ENCODE measurements around the gene CSNK1G1.
"Not testable (repeated sequence)": the region's sequence is repeated elsewhere in the genome, so short reads cannot be mapped to it uniquely, and the experiment has no call there.

The CSNK1G1 gene

GRCh38 chr15:64132217-64132616 lies 223.8 kb downstream of the CSNK1G1 start:
- no peak for DNase-seq (ENCODE audit: low spot score)
- peaks cover 65% of the 10 kb centered on the region for H3K36me3 Mint-ChIP-seq (ENCODE audit: low read depth)
- H3K27ac Mint-ChIP-seq, result no peak overlapping the region
- H3K4me3 Mint-ChIP-seq, result no peak overlapping the region
- no peaks in the 10 kb centered on the region for H3K9me3 Mint-ChIP-seq
- no peaks in the 10 kb centered on the region for H3K27me3 Mint-ChIP-seq (ENCODE audit: low read depth)
- H3K4me1 Mint-ChIP-seq (ENCODE audit: low read depth), result peaks cover 4% of the 10 kb centered on the region

DNA sequence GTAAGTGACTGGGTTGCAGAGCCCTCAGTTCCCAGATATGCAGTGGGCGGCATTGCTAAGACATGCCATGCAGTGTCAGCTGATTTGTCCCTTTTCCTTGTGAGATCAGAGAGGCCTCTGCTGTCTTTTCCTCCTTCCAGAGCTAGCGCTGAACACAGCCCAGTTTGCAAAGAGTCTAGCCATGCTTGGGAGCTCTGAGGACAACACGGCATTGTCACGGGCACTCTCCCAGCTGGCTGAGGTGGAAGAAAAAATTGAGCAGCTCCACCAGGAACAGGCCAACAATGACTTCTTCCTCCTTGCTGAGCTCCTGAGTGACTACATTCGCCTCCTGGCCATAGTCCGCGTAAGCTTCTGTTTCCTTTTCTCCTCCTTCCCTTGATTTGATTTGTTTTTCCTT lies 224.4 kb downstream of the CSNK1G1 start:
- H3K4me1 Mint-ChIP-seq (ENCODE audit: low read depth), result peaks cover 4% of the 10 kb centered on the region
- H3K27ac Mint-ChIP-seq, result no peak overlapping the region
- H3K27me3 Mint-ChIP-seq (ENCODE audit: low read depth), result no peaks in the 10 kb centered on the region
- no peaks in the 10 kb centered on the region for H3K9me3 Mint-ChIP-seq
- no peak for DNase-seq (ENCODE audit: low spot score)
- H3K4me3 Mint-ChIP-seq, result no peak overlapping the region
- peaks cover 61% of the 10 kb centered on the region for H3K36me3 Mint-ChIP-seq (ENCODE audit: low read depth)

GRCh38 chr15:64130159-64130558 lies 225.8 kb downstream of the CSNK1G1 start:
- peaks cover 4% of the 10 kb centered on the region for H3K4me1 Mint-ChIP-seq (ENCODE audit: low read depth)
- no peak for DNase-seq (ENCODE audit: low spot score)
- H3K9me3 Mint-ChIP-seq, result no peaks in the 10 kb centered on the region
- H3K27me3 Mint-ChIP-seq (ENCODE audit: low read depth), result no peaks in the 10 kb centered on the region
- H3K27ac Mint-ChIP-seq, result no peak overlapping the region
- H3K36me3 Mint-ChIP-seq (ENCODE audit: low read depth), result peaks cover 67% of the 10 kb centered on the region
- no peak overlapping the region for H3K4me3 Mint-ChIP-seq

- Mint-ChIP-seq H3K27ac (no peak overlapping the region), H3K4me3 (no peak overlapping the region)
Observed at GRCh38 chr15:64127521-64128270, 228.3 kb downstream of the CSNK1G1 start.

GRCh38 chr15:64125978-64126377 lies 230.0 kb downstream of the CSNK1G1 start:
- Mint-ChIP-seq H3K27ac (no peak overlapping the region), H3K9me3 (no peaks in the 10 kb centered on the region), H3K36me3 (ENCODE audit: low read depth) (peaks cover 51% of the 10 kb centered on the region), H3K27me3 (ENCODE audit: low read depth) (no peaks in the 10 kb centered on the region), H3K4me1 (ENCODE audit: low read depth) (peaks cover 4% of the 10 kb centered on the region), H3K4me3 (no peak overlapping the region)
- DNase-seq (ENCODE audit: low spot score), result no peak

More at GRCh38 chr15:64127521-64128270, 228.3 kb downstream of the CSNK1G1 start:
- Mint-ChIP-seq H3K36me3 (ENCODE audit: low read depth) (peaks cover 60% of the 10 kb centered on the region), H3K4me1 (ENCODE audit: low read depth) (peaks cover 4% of the 10 kb centered on the region), H3K27me3 (ENCODE audit: low read depth) (no peaks in the 10 kb centered on the region), H3K9me3 (no peaks in the 10 kb centered on the region)
- DNase-seq (ENCODE audit: low spot score), result no peak

DNA sequence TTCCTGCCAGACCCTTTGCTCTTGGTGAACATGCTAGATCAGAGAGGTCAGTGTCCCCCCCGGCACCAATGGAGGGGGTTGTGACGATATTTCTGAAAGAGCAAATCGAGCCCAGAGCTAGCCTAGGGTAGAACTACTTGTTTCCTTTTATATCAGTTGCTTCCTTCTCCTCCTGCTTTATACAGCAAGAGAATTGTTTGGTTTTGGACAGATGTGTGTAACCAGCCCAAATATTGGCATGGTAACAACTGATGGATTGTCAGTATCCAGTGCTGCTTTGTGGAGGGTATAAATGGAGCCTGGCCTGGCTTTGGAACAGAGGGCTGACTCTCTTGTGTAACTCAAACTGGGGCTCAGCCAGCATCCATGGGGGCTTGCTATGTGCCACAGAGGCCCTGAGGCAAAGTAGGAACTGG lies 233.0 kb downstream of the CSNK1G1 start:
- Mint-ChIP-seq H3K4me1 (ENCODE audit: low read depth) (peaks cover 3% of the 10 kb centered on the region), H3K36me3 (ENCODE audit: low read depth) (peaks cover 52% of the 10 kb centered on the region), H3K27me3 (ENCODE audit: low read depth) (no peaks in the 10 kb centered on the region), H3K27ac (no peak overlapping the region), H3K4me3 (no peak overlapping the region), H3K9me3 (no peaks in the 10 kb centered on the region)
- DNase-seq (ENCODE audit: low spot score), result no peak

- peaks cover 50% of the 10 kb centered on the region for H3K36me3 Mint-ChIP-seq (ENCODE audit: low read depth)
- no peaks in the 10 kb centered on the region for H3K27me3 Mint-ChIP-seq (ENCODE audit: low read depth)
- no peak overlapping the region for H3K4me3 Mint-ChIP-seq
- no peak overlapping the region for H3K27ac Mint-ChIP-seq
- no peaks in the 10 kb centered on the region for H3K4me1 Mint-ChIP-seq (ENCODE audit: low read depth)
- H3K9me3 Mint-ChIP-seq, result no peaks in the 10 kb centered on the region
- no peak for DNase-seq (ENCODE audit: low spot score)
Observed at GRCh38 chr15:64122444-64122843, 233.5 kb downstream of the CSNK1G1 start.

GRCh38 chr15:64121614-64122013 lies 234.4 kb downstream of the CSNK1G1 start:
- Mint-ChIP-seq H3K4me1 (ENCODE audit: low read depth) (no peaks in the 10 kb centered on the region), H3K36me3 (ENCODE audit: low read depth) (peaks cover 48% of the 10 kb centered on the region), H3K9me3 (no peaks in the 10 kb centered on the region), H3K27me3 (ENCODE audit: low read depth) (no peaks in the 10 kb centered on the region), H3K27ac (no peak overlapping the region), H3K4me3 (no peak overlapping the region)
- no peak for DNase-seq (ENCODE audit: low spot score)

- DNase-seq (ENCODE audit: low spot score); H3K9me3 Mint-ChIP-seq; H3K4me3 Mint-ChIP-seq; H3K27me3 Mint-ChIP-seq (ENCODE audit: low read depth); H3K4me1 Mint-ChIP-seq (ENCODE audit: low read depth); H3K27ac Mint-ChIP-seq: not testable (repeated sequence)
- peaks cover 45% of the 10 kb centered on the region for H3K36me3 Mint-ChIP-seq (ENCODE audit: low read depth)
Observed at GRCh38 chr15:64120322-64120721, 235.7 kb downstream of the CSNK1G1 start.

DNA sequence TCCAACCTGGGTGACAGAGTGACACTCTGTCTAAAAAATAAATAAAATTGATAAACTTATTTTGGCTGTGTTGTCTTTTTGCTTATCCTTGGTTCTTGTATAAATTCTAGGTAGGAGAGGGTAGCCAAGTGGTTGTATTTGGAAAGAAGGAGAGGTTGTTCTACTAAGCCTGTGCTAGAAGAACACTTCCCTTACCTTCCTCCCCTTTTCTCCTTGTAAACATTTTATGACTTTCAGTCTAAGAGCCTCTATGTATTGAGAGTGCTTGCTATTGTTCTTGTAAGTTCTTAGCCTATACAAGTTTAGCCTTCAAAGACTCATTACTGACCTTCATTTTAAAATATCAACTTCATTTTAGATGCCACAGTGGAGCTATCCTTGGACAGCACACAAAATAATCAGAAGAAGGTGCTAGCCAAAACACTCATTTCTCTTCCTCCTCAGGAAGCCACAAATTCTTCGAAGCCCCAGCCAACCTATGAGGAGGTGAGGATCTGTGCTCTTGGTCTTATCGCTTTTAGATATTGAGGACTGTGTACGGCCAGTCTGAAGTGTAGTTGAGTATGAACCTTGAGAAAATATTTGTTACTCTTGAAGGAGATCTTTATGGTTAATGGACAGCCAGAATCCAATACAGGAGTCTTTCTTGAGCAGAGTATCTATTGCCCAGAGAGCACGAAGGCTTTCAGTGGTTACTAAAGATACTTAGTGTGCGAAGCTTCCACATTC lies 238.1 kb downstream of the CSNK1G1 start:
- DNase-seq (ENCODE audit: low spot score), result no peak
- peaks cover 47% of the 10 kb centered on the region for H3K36me3 Mint-ChIP-seq (ENCODE audit: low read depth)
- no peaks in the 10 kb centered on the region for H3K27me3 Mint-ChIP-seq (ENCODE audit: low read depth)
- H3K4me3 Mint-ChIP-seq, result no peak overlapping the region
- H3K9me3 Mint-ChIP-seq, result no peaks in the 10 kb centered on the region
- no peak overlapping the region for H3K27ac Mint-ChIP-seq
- H3K4me1 Mint-ChIP-seq (ENCODE audit: low read depth), result no peaks in the 10 kb centered on the region
